Heart left ventricle (tissue), 13 donors: ENCODE measurements around the gene VEGFB.

Experiments used
- POLR2A ChIP-seq, 2 donors: fragments of 450-650 bp; IDR thresholded peaks; one replicate each; pipeline ENCODE4 v1.6.1; 2017; ENCODE audit warnings: antibody characterized with exemption in 2 of 2, mild to moderate bottlenecking in 2 of 2, moderate library complexity in 2 of 2
- TF ChIP-seq, protein P1 (sequence below), 12 donors: fragments of 200-600 bp; sonication (generic) in 4 of 12; IDR thresholded peaks; one replicate each; pipeline versions ENCODE4 v1.5.0 to v1.8.0; 2018 to 2022; ENCODE audit warnings: antibody characterized with exemption in 12 of 12, mild to moderate bottlenecking in 5 of 12
- donor health status: ischemic (EF 13 %, LVEDD 7.1; RV severe dilation, severe dysfunction).
- donor health status: DM: no; HTN: yes; CAD: no.
- donor health status: DM: no; HTN: no; CAD: no.
- donor health status: ischemic (EF 25% LVEDD 6.9; RV normal size, moderate dysfunction).
- donor health status: ischemic (EF 25% LVEDD 5.7; RV mildly dilated, moderate dysfunction).
- donor health status: ischemic (EF 35%, LVEDD 5.7; RV mildly dilated, moderate dysfunction).
- donor health status: nonischemic (EF 11% LVEDD 7.7; RV severe dilation, severe dysfunction).
- donor health status: DM: yes; HTN: yes; CAD: no.
- donor health status: PGD.
- donor health status: ischemic (EF 29% LVEDD 5.4; RV normal size, mild dysfunction).
- donor health status: nonischemic (EF 23%, LVEDD 6.1; RV moderate dilation, normal function).

DNA sequence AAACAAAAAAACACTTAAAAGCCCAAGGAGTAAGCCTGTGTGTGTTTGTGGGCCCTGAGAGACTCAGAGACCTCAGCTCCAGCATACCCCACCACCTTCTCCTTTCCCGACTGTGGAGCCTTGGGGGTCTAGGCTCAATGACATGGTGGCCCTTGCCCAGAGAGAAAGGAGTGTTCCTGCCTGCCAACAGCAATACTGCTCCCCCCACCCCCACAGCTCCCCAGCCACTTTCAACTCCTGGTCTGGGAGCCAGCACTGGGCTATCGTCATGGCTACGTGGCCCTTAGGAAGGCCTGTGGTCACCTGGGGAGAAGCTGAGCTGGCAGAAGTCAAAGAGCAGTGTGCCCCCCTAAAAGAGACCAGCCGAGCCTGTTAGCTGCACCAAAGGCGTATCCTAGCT is 9.7 kb downstream of the VEGFB start:
- TF ChIP-seq, protein P1, sequence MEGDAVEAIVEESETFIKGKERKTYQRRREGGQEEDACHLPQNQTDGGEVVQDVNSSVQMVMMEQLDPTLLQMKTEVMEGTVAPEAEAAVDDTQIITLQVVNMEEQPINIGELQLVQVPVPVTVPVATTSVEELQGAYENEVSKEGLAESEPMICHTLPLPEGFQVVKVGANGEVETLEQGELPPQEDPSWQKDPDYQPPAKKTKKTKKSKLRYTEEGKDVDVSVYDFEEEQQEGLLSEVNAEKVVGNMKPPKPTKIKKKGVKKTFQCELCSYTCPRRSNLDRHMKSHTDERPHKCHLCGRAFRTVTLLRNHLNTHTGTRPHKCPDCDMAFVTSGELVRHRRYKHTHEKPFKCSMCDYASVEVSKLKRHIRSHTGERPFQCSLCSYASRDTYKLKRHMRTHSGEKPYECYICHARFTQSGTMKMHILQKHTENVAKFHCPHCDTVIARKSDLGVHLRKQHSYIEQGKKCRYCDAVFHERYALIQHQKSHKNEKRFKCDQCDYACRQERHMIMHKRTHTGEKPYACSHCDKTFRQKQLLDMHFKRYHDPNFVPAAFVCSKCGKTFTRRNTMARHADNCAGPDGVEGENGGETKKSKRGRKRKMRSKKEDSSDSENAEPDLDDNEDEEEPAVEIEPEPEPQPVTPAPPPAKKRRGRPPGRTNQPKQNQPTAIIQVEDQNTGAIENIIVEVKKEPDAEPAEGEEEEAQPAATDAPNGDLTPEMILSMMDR (IDR thresholded peaks at IDR 0.05): no peak
- TF ChIP-seq POLR2A (IDR thresholded peaks at IDR 0.05): no peak
